NCI-H2227 (cell line): Measurements from ENCODE around the gene DUSP2.
A peak's percentile ranks its signal among the peaks of the same experiment; 100 is the strongest.
"Not testable (repeated sequence)": the region's sequence is repeated elsewhere in the genome, so short reads cannot be mapped to it uniquely, and the experiment has no call there.

ENCODE experiments used
- DNase-seq: peaks from one replicate; lab custom pipeline; 2025; ENCODE audit not compliant: unreplicated experiment; lab: John Stamatoyannopoulos, UW

DUSP2 gene

GRCh38 chr2:96148410-96149217, 3.4 kb upstream of the DUSP2 start:
- peak; percentile 87 for DNase-seq

- no peak for DNase-seq
Measured at GRCh38 chr2:96147593-96148201, 2.5 kb upstream of the DUSP2 start.

- no peak for DNase-seq
Measured at GRCh38 chr2:96146881-96147592, 1.8 kb upstream of the DUSP2 start.

GRCh38 chr2:96146153-96146880, 1.1 kb upstream of the DUSP2 start:
- no peak for DNase-seq

GRCh38 chr2:96145848-96146152, 560 bp upstream of the DUSP2 start:
- DNase-seq: no peak

- no peak for DNase-seq
Measured at GRCh38 chr2:96144481-96145035, 682 bp downstream of the DUSP2 start.

- DNase-seq: no peak
Measured at GRCh38 chr2:96143848-96144480, 1.3 kb downstream of the DUSP2 start.

- no peak for DNase-seq
Measured at GRCh38 chr2:96143231-96143847, 1.9 kb downstream of the DUSP2 start.

- no peak for DNase-seq
Measured at GRCh38 chr2:96142217-96143113, 2.8 kb downstream of the DUSP2 start.

- not testable (repeated sequence) for DNase-seq
Measured at GRCh38 chr2:96141624-96141967, 3.6 kb downstream of the DUSP2 start.

- DNase-seq: no peak
Measured at GRCh38 chr2:96140941-96141623, 4.2 kb downstream of the DUSP2 start.

GRCh38 chr2:96139181-96139758, 6.0 kb downstream of the DUSP2 start:
- DNase-seq: no peak

GRCh38 chr2:96138179-96139145, 6.8 kb downstream of the DUSP2 start, which contains the start of gene ASTL:
Gene ASTL, minus strand, starts transcription at chr2:96138502. Its CDS starts 66 bp downstream, at chr2:96138436.
- DNase-seq: no peak

- DNase-seq: no peak
Measured at GRCh38 chr2:96137321-96138178, 7.7 kb downstream of the DUSP2 start.

GRCh38 chr2:96136129-96136720, 9.0 kb downstream of the DUSP2 start:
- no peak for DNase-seq

GRCh38 chr2:96135621-96136020, 9.6 kb downstream of the DUSP2 start:
- no peak for DNase-seq
